MM.1S (cell line): ENCODE data around the gene BMPR1A.

ENCODE experiments used
- CTCF ChIP-seq: fragments of 300-600 bp; sonication (generic); IDR thresholded peaks from 2 replicates; pipeline ENCODE4 v1.5.1; 2016; ENCODE audit warnings: antibody characterized with exemption, low read length, mixed read lengths
- EZH2 ChIP-seq: fragments of 300-600 bp; sonication (generic); optimal IDR thresholded peaks from 2 replicates; pipeline ENCODE3; 2017; ENCODE audit warnings: low read depth, mild to moderate bottlenecking, antibody characterized with exemption, low read length, mixed read lengths

GRCh38 chr10:86779220-86780017 is 23.0 kb downstream of the BMPR1A start:
- TF ChIP-seq CTCF (no peak), EZH2 (no peak)
